ENCODE results near the gene IL19. TPM values are rescaled to one million over a fixed set of nuclear protein-coding genes. Genes with fewer than 3 reads are reported as not detected.
A peak's percentile ranks its signal among the peaks of the same experiment; 100 is the strongest.

Gene IL19
- total and polyA plus RNA-seq, 9 of the 15 experiments (the other 6 are each of a cell fraction or from before 2014, with no cell fraction given), result not detected

DNA sequence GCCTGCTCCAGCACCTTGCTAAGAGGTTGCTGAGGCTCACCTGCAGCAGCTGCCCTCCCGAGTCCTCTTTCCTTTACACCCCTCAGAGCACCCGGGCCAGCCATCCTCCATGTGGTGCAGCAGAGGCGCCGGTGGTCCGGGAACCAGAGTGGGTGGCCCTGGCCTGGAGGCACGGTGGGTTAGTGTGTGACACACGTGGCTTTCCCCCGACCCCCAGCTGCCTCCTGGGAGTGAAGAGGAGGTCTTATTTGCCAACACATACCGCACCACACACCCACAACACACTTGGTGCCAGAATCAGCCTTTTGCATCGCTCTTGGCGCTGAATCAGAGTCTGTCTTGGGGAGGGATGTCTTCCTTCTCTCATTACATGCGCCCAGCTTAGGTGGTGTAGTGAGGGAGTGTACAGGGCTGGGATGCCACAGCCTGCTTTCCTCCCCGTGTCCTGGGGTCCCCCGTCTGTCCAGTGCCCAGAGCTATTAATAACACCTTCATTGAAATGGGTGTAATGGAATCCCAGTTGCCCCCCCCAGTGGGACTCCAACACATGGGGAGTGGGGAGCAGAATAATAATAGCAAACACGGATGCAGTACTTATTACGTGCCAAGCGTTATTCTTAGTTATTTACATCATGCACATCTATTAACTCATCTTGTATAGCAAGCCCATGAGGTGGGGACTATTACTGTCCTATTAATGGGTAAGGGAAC lies 47.7 kb upstream of the IL19 start:
- no peaks in the 10 kb centered on the region for H3K36me3 ChIP-seq (ENCODE audit: control insufficient read depth, insufficient read depth, low read length)
- in situ Hi-C loops (cut with MboI), result no loop called here
- no TSS peak for BruUV-seq (replicated peaks)
- H3K4me2 ChIP-seq (ENCODE audit: insufficient read depth, low read length), result no peak overlapping the region
- H3K9ac ChIP-seq (ENCODE audit: insufficient read depth in 1 of 2, low read depth in 2 of 2, low read length in 2 of 2), result 0 out of 4 replicates have a peak overlapping the region, but pooled peaks of 1 of the 2 experiments have one; percentile 8
- peaks cover 35% of the 10 kb centered on the region for H4K20me1 ChIP-seq (replicated peaks; ENCODE audit: control insufficient read depth, insufficient read depth, low read length)
- peaks cover 25 to 35% of the 10 kb centered on the region in 2 experiments for H3K4me1 ChIP-seq (replicated peaks in 1 of 2; ENCODE audit: control insufficient read depth in 2 of 2, insufficient read depth in 2 of 2, low read length in 2 of 2)
- peaks cover 15% of the 10 kb centered on the region for H3K9me1 ChIP-seq (ENCODE audit: control insufficient read depth, insufficient read depth, low read length)
- no peak for ATAC-seq
- no peak for DNase-seq (ENCODE audit: extremely low read depth in 1 of 4, low spot score in 3 of 4)
- peaks cover 73% of the 10 kb centered on the region for H3K79me2 ChIP-seq (ENCODE audit: control insufficient read depth, insufficient read depth, low read length)
- H2AFZ ChIP-seq (ENCODE audit: low read depth, low read length), result no peak overlapping the region
- H3K4me3 ChIP-seq, result no peak overlapping the region
- intact Hi-C loops (cut with micrococcal nuclease), result no loop called here
- H3K27me3 ChIP-seq (ENCODE audit: control insufficient read depth in 2 of 2, insufficient read depth in 2 of 2, low read length in 2 of 2), result no peaks in the 10 kb centered on the region
- H3K27ac ChIP-seq (ENCODE audit: extremely low read depth, low read depth, low read length), result no peak overlapping the region
- no peaks in the 10 kb centered on the region for H3K9me3 ChIP-seq (replicated peaks; ENCODE audit: control insufficient read depth, insufficient read depth, low read depth, low read length)
- TF ChIP-seq SRSF7 (optimal IDR thresholded peaks at IDR 0.05; ENCODE audit: low read depth, low read length), result no peak
- TF ChIP-seq NFE2L1 (tag; IDR thresholded peaks at IDR 0.05; ENCODE audit: borderline replicate concordance, low read depth), result no peak
- no peak for TF ChIP-seq ZNF695 (CRISPR knock-in tag; IDR thresholded peaks at IDR 0.05)
- TF ChIP-seq ZNF668 (CRISPR knock-in tag; IDR thresholded peaks at IDR 0.05), result no peak
- TF ChIP-seq PPARD (CRISPR knock-in tag; IDR thresholded peaks at IDR 0.05), result no peak
- 0 out of 2 replicates have a peak, but pooled peaks have one; percentile 28 for TF ChIP-seq POLR2G (IDR thresholded peaks at IDR 0.05; ENCODE audit: low read depth, low read length)
- ChIA-PET CTCF (ENCODE audit: low intra/inter-chr PET ratio) (interaction anchor here (0.5 to 1.0 kb wide), 2 partner anchors 11 to 191 kb away, joined by 3 read pairs; no protein-coding TSS in a partner anchor), POLR2A (interaction anchor here (0.6 to 1.3 kb wide), 4 partner anchors 9 to 231 kb away, joined by 3 to 6 read pairs (median 3); no protein-coding TSS in a partner anchor)
- FAIRE-seq, result no peak
- 82% methylated on average over 17 of the region's 17 CpGs for WGBS (ENCODE audit: insufficient coverage, low coverage, missing lambda C conversion rate)

Data from K562 (cell line).